Gastrocnemius medialis (tissue), 4 donors: ENCODE measurements around the gene FAM25A.

ENCODE experiments used
- CTCF ChIP-seq, 5 experiments: fragments of 450-650 bp in 3 of 5; fragments of 200-600 bp in 2 of 5; sonication (generic) in 2 of 5; IDR thresholded peaks in 4 of 5; conservative IDR thresholded peaks in 1 of 5; 1 replicate in 4 of 5; 2 replicates in 1 of 5; pipeline ENCODE4 v1.5.1; 2016 to 2019; ENCODE audit warnings: antibody characterized with exemption in 5 of 5, mild to moderate bottlenecking in 3 of 5, moderate library complexity in 3 of 5
- POLR2A ChIP-seq, 2 donors: fragments of 450-650 bp; IDR thresholded peaks; one replicate each; pipeline ENCODE4 v1.6.1; 2017; ENCODE audit warnings: antibody characterized with exemption in 2 of 2, mild to moderate bottlenecking in 2 of 2, moderate library complexity in 2 of 2

- TF ChIP-seq CTCF (IDR thresholded peaks at IDR 0.05 in 4 of 5, conservative IDR thresholded peaks at IDR 0.05 in 1 of 5) (no peak), POLR2A (IDR thresholded peaks at IDR 0.05) (no peak)
Measured at GRCh38 chr10:87072449-87072848, 52.4 kb downstream of the FAM25A start.
